ENCODE results near the gene EBF3.

GRCh38 chr10:129936266-129936922 is 27.7 kb downstream of the EBF3 start:
- no peak for TF ChIP-seq ZNF274 (IDR thresholded peaks at IDR 0.05; ENCODE audit: low read depth, low read length)
- TF ChIP-seq YY1 (IDR thresholded peaks at IDR 0.05; ENCODE audit: insufficient read depth, insufficient read length), result no peak
- no peak for TF ChIP-seq SUZ12 (IDR thresholded peaks at IDR 0.05; ENCODE audit: extremely low read depth, insufficient read depth, insufficient read length)
